Thoracic aorta (tissue), 2 donors: ENCODE data around the gene DYRK1B. TPM values are rescaled to one million over a fixed set of nuclear protein-coding genes. Genes with fewer than 3 reads are reported as not detected.

Source experiments
- ATAC-seq: fragments of 150-250 bp; one replicate; pipeline ENCODE4 v1.8.0; 2017; ENCODE audit warnings: low read depth; ENCODE audit not compliant: insufficient number of reproducible peaks, low FRiP score
- DNase-seq: peaks from one replicate; pipeline ENCODE4 v3.0.0-alpha.2; 2020; ENCODE audit warnings: low spot score
- H3K27ac ChIP-seq, 2 donors: fragments of 200-600 bp; sonication (generic); 1 replicate in 1 of 2; 2 replicates in 1 of 2; pipeline ENCODE4 v1.5.1; 2016; ENCODE audit warnings: mild to moderate bottlenecking in 2 of 2, moderate library complexity in 2 of 2
- H3K27me3 ChIP-seq: fragments of 200-600 bp; sonication (generic); replicated peaks from 2 replicates; pipeline ENCODE4 v1.6.0; 2016; ENCODE audit warnings: mild to moderate bottlenecking; ENCODE audit not compliant: insufficient read depth
- H3K36me3 ChIP-seq: fragments of 200-600 bp; sonication (generic); one replicate; pipeline ENCODE4 v1.5.1; 2016
- H3K4me1 ChIP-seq, 2 donors: fragments of 200-600 bp; sonication (generic); 1 replicate in 1 of 2; 2 replicates in 1 of 2; pipeline versions ENCODE4 v1.5.1 to v1.6.0; 2016; ENCODE audit warnings: low read depth in 2 of 2, mild to moderate bottlenecking in 1 of 2; ENCODE audit not compliant: control insufficient read depth in 1 of 2
- H3K4me3 ChIP-seq: fragments of 200-600 bp; sonication (generic); 2 replicates; pipeline ENCODE4 v1.5.1; 2016; ENCODE audit warnings: mild to moderate bottlenecking
- H3K9me3 ChIP-seq: fragments of 200-600 bp; sonication (generic); 2 replicates; pipeline ENCODE4 v1.5.1; 2016
- total RNA-seq, 2 donors: library from RNA; depleted of rRNA; stranded (reverse); fragments of >200 nt; gene quantifications; one replicate each; pipeline versions ENCODE4 v1.1.0 to v1.2.3, GENCODE V29; 2016
- TF ChIP-seq, protein P1 (sequence below): fragments of 200-600 bp; sonication (generic); IDR thresholded peaks from one replicate; pipeline ENCODE4 v1.5.1; 2019; ENCODE audit warnings: antibody characterized with exemption

Gene DYRK1B
- total RNA-seq, 2 donors from 2014 or later, result 8.9 to 10.2 TPM

DNA sequence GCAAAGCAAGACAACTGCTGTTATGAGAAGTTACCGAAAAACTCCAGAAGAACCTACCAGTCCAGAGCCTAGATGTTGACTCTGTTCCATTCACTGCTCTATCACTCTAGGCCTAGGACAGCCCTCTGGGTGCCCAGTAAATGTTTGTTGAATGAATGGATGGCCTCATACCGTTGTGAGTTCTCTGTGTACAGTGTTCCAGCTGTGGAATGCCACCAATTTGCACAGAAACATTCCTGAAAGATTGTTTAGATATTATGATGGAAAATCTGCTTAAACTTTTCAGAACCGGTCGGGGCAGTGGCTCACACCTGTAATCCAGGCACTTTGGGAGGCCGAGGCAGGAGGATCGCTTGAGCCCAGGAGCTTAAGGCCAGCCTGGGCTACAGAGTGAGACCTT is 13.6 kb upstream of the DYRK1B start:
- no peak overlapping the region for H3K4me3 ChIP-seq
- H3K9me3 ChIP-seq, result no peaks in the 10 kb centered on the region
- no peak for DNase-seq
- H3K27ac ChIP-seq, result no peak overlapping the region
- no peaks in the 10 kb centered on the region for H3K36me3 ChIP-seq
- TF ChIP-seq, protein P1, sequence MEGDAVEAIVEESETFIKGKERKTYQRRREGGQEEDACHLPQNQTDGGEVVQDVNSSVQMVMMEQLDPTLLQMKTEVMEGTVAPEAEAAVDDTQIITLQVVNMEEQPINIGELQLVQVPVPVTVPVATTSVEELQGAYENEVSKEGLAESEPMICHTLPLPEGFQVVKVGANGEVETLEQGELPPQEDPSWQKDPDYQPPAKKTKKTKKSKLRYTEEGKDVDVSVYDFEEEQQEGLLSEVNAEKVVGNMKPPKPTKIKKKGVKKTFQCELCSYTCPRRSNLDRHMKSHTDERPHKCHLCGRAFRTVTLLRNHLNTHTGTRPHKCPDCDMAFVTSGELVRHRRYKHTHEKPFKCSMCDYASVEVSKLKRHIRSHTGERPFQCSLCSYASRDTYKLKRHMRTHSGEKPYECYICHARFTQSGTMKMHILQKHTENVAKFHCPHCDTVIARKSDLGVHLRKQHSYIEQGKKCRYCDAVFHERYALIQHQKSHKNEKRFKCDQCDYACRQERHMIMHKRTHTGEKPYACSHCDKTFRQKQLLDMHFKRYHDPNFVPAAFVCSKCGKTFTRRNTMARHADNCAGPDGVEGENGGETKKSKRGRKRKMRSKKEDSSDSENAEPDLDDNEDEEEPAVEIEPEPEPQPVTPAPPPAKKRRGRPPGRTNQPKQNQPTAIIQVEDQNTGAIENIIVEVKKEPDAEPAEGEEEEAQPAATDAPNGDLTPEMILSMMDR, result no peak
- no peak for ATAC-seq
- no peaks in the 10 kb centered on the region for H3K27me3 ChIP-seq
- peaks cover 23 to 50% of the 10 kb centered on the region in 2 donors for H3K4me1 ChIP-seq

DNA sequence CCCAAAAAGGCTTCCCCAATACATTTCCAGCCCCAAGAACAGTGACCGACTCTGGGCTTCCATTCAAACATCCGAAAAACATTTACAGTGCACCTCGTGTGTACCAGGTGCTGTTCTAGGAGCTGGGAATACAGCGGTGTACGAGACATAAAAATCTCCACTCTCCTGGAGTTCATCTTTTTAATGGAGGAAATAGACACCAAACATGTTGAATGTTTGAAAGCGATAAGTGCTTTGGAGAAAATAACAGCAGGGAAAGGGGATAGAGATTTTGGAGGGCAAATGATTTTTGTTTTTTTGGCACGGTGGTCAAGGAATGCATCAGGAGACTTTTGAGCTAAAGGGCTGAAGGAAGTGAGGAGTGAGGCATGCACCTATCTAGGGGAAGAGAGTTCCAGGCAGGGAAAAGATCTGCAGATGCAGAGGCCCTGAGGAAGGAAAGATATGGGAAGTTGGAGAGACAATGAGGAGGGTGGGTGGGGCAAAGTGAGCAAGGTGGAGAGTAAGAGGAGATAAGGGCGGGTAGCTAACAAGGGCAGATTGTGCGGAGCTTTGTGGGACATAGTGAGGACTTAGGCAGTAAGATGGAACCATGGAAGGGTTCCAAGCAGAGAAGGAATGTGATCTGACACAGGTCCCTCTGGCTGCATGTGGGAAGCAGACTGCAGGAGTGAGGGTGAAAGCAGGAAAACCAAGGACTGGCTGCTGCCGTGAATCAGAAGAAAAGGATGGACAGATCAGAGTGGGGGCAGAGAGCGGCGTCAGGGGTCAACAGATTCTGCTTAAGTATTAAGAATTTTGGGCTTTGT is 12.9 kb upstream of the DYRK1B start:
- H3K27ac ChIP-seq, result peak overlapping the region; percentile 88 to 92
- H3K4me3 ChIP-seq, result peak overlapping the region; percentile 99
- TF ChIP-seq, protein P1, result no peak
- ATAC-seq (no peak), DNase-seq (no peak)
- H3K36me3 ChIP-seq, result no peaks in the 10 kb centered on the region
- H3K27me3 ChIP-seq, result no peaks in the 10 kb centered on the region
- no peaks in the 10 kb centered on the region for H3K9me3 ChIP-seq
- H3K4me1 ChIP-seq, result peaks cover 23 to 55% of the 10 kb centered on the region in 2 donors

DNA sequence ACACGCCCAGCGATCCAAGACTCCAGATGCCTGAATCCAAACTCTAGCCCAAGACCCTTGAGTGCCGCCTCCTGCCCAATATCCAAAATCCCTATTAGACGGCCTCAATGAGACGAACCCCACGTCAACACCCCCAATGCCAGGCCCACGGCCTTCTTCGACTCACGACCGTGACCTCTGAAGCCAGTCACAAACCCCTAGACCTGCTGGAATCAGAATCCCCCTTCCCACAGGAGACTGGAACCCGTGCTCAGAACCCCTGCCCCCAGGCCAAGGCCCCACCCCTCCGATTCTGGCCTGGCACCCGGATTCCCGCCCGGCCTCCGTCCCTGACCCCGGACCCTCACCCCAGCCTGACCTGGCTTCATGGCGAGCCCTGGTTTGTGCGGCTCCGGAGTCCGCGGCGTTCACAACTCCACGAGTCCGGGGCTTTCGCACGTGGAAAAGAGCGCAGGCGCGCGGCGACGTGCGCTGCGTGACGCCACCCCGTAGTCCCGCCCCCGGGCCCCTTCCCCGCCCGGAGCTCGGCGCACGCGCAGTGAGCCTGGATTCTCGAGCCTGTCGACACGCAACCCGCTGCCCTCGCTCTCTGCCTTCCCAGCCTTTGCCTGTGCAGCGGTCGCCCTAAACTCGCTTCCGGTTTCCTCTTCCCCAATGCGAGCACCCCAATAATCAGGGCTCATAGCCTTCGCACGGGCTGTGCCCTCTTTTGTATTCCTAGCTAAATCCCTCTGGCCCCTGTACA is 12.1 kb upstream of the DYRK1B start, which contains the start of gene FBL:
Gene FBL (minus strand): TSS at position 447 of the 745 bp plus-strand sequence. CDS start 79 bp downstream, at position 368.
- H3K4me1 ChIP-seq, result peaks cover 28 to 57% of the 10 kb centered on the region in 2 donors
- DNase-seq (peak; percentile 79), ATAC-seq (peak; percentile 56)

DNA sequence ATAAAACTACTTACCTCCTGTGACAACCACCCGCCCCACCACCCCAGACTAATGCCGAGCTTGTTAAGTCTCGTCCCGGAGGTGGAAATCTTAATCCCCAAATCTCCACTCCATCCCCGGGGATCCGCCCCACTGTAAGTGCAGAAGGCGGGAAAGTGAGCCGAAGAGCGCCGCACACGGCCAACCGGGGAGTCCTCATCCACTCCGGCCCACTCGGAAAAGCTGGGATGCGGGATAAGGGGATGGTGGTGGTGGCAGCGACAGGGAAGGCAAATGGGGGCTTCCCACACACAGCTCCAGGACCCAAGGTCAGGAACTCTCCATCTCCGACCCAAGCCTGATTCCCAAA is 11.6 kb upstream of the DYRK1B start:
- no peak for DNase-seq
- Histone ChIP-seq H3K4me3 (peak overlapping the region; percentile 99), H3K9me3 (no peaks in the 10 kb centered on the region), H3K27ac (peak overlapping the region in 1 of 2 donors; percentile 88), H3K4me1 (peaks cover 25 to 53% of the 10 kb centered on the region in 2 donors), H3K27me3 (no peaks in the 10 kb centered on the region), H3K36me3 (no peaks in the 10 kb centered on the region)
- no peak for ATAC-seq
- TF ChIP-seq, protein P1, result no peak

More for the DNA sequence above, 12.1 kb upstream of the DYRK1B start, which contains the start of gene FBL:
- Histone ChIP-seq H3K27me3 (no peaks in the 10 kb centered on the region), H3K27ac (peak within 1 kb of the TSS; percentile 88 to 92), H3K4me3 (peak within 1 kb of the TSS; percentile 99), H3K36me3 (no peaks in the 10 kb centered on the region), H3K9me3 (no peaks in the 10 kb centered on the region)
- TF ChIP-seq, protein P1, result no peak

DNA sequence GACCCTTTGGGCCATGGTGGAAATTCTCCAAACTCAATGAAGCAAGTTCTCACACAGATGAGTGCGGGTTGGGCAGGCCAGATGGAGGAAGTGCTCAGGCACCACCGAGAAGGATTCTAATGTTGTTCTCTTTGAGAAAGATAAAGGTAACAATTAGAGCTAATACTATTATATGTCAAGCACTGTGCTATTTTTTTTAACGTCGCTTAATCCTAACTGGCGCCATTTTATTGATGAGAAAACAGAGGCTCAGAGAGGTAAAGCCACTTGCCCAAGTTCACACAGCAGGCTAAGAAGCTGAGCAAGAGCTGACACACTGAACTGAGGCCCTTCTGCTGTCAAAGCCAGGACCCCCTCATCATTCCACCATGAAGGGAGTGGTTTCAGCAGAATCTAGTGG is 11.2 kb upstream of the DYRK1B start:
- Histone ChIP-seq H3K4me1 (peaks cover 22 to 50% of the 10 kb centered on the region in 2 donors), H3K36me3 (no peaks in the 10 kb centered on the region), H3K4me3 (peak overlapping the region; percentile 99), H3K9me3 (no peaks in the 10 kb centered on the region), H3K27me3 (no peaks in the 10 kb centered on the region), H3K27ac (no peak overlapping the region)
- ATAC-seq (no peak), DNase-seq (no peak)
- TF ChIP-seq, protein P1, result no peak
